GM12891 (cell line): ENCODE measurements around the gene ELOVL2.

Experiments used
- PAX5 ChIP-seq: IDR thresholded peaks from 2 replicates; pipeline ENCODE4 v1.6.1; 2011; ENCODE audit warnings: low read length, moderate library complexity, mild to moderate bottlenecking; ENCODE audit not compliant: insufficient read depth, severe bottlenecking
- POLR2A ChIP-seq: IDR thresholded peaks from 2 replicates; pipeline ENCODE4 v1.6.1; 2011; ENCODE audit warnings: low read depth, low read length, control low read depth
- POLR2AphosphoS5 ChIP-seq: IDR thresholded peaks from 2 replicates; pipeline ENCODE4 v1.6.1; 2011; ENCODE audit warnings: low read depth, low read length, control low read depth
- SPI1 ChIP-seq: IDR thresholded peaks from 2 replicates; pipeline ENCODE4 v1.6.1; 2011; ENCODE audit warnings: low read depth, low read length, control low read depth

- TF ChIP-seq POLR2AphosphoS5 (no peak), POLR2A (no peak), PAX5 (no peak), SPI1 (no peak)
Observed at GRCh38 chr6:11042750-11043377, 1.2 kb downstream of the ELOVL2 start.
